NCI-H1436 treated with DMSO at 0.1 percent for 48 hours (cell line): Measurements from ENCODE around the gene DNAJB1.

ENCODE experiments used
- DNase-seq: peaks from one replicate; lab custom pipeline; 2025; lab: John Stamatoyannopoulos, UW

DNAJB1 gene

GRCh38 chr19:14472202-14472938, 45.8 kb downstream of the DNAJB1 start:
- no peak for DNase-seq

GRCh38 chr19:14471436-14472187, 46.6 kb downstream of the DNAJB1 start:
- no peak for DNase-seq

DNA sequence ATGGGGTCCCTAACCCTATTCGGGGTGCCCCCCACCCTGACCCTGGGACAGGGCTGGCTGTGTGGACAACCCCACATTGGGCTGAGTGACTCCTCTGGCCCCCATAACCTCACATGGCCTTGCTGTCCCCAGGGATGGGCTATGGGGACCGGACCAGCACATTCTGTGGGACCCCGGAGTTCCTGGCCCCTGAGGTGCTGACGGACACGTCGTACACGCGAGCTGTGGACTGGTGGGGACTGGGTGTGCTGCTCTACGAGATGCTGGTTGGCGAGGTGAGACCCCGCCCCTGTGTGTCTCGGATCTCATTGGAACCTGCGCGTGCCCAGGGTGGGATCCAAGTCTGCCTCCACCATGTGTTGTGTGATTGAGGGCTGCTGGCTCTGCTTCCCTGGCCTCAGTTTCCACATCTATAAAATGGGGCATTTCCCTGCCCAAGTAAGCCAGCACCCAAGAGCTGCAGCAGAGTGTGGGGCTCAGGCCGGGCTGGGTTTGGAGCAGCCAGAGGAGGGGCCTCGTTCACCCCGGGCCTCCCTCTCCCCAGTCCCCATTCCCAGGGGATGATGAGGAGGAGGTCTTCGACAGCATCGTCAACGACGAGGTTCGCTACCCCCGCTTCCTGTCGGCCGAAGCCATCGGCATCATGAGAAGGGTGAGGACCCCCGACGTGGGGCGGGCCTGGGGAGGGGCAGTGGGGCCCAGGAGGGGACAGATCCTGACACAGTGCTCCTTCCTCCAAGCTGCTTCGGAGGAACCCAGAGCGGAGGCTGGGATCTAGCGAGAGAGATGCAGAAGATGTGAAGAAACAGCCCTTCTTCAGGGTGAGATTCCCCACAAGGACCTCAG, 47.9 kb downstream of the DNAJB1 start:
- DNase-seq = no peak

DNA sequence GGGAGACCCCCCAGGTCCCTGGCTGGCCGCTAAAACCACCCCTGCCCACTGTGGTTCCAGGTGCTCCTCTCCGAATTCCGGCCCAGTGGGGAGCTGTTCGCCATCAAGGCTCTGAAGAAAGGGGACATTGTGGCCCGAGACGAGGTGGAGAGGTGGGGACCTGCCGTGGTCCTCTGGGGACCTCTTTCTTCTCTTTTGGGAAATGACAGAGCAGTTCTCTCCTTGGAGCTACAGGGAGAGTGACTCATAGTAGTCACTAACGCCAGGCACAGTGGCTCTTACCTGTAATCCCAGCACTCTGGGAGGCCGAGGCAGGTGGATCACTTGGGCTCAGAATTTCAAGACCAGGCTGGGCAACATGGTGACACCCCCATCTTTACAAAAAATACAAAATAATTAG, 50.4 kb downstream of the DNAJB1 start:
- no peak for DNase-seq

DNA sequence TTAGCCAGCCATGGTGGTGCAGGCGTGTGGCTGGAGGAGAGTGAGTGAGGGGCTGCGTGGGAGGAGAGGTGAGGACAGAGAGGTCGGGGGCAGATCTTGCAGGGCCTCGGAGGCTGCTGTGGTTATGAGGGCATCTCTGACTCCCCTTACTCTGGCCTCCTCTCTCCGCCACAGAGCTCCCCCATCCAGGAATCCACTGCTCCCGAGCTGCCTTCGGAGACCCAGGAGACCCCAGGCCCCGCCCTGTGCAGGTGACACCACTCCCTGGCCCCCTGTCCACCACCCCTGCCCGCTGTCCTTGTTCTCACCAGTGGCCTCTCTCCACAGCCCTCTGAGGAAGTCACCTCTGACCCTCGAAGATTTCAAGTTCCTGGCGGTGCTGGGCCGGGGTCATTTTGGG, 50.8 kb downstream of the DNAJB1 start:
- no peak for DNase-seq
